ENCODE data around the gene MTMR1.

- TF ChIP-seq POLR2A (IDR thresholded peaks at IDR 0.05) (no peak), CTCF (IDR thresholded peaks at IDR 0.05) (no peak)
These were observed 86.2 kb downstream of the MTMR1 start for GRCh38 chrX:150779385-150779784.
